Keratinocyte (primary cell): ENCODE results near the gene CDH15.

Experiments used
- EZH2 ChIP-seq: IDR thresholded peaks from one replicate; pipeline ENCODE4 v1.6.1; 2012; ENCODE audit warnings: inconsistent platforms, mild to moderate bottlenecking, low read length, moderate library complexity
- TF ChIP-seq, protein P1 (sequence below), 3 experiments: IDR thresholded peaks in 1 of 3; conservative IDR thresholded peaks in 1 of 3; optimal IDR thresholded peaks in 1 of 3; 2 replicates in 2 of 3; 3 replicates in 1 of 3; pipeline versions ENCODE3 to v1.5.1; 2011; ENCODE audit warnings: low read length in 3 of 3, mild to moderate bottlenecking in 3 of 3, moderate library complexity in 2 of 3, control low read depth in 1 of 3, inconsistent platforms in 1 of 3; ENCODE audit not compliant: insufficient read depth in 2 of 3; ENCODE audit errors: extremely low read depth in 1 of 3

GRCh38 chr16:89219365-89219764 lies 47.8 kb downstream of the CDH15 start:
- TF ChIP-seq, protein P1, sequence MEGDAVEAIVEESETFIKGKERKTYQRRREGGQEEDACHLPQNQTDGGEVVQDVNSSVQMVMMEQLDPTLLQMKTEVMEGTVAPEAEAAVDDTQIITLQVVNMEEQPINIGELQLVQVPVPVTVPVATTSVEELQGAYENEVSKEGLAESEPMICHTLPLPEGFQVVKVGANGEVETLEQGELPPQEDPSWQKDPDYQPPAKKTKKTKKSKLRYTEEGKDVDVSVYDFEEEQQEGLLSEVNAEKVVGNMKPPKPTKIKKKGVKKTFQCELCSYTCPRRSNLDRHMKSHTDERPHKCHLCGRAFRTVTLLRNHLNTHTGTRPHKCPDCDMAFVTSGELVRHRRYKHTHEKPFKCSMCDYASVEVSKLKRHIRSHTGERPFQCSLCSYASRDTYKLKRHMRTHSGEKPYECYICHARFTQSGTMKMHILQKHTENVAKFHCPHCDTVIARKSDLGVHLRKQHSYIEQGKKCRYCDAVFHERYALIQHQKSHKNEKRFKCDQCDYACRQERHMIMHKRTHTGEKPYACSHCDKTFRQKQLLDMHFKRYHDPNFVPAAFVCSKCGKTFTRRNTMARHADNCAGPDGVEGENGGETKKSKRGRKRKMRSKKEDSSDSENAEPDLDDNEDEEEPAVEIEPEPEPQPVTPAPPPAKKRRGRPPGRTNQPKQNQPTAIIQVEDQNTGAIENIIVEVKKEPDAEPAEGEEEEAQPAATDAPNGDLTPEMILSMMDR (optimal IDR thresholded peaks at IDR 0.05 in 1 of 3, IDR thresholded peaks at IDR 0.05 in 1 of 3, conservative IDR thresholded peaks at IDR 0.05 in 1 of 3; ENCODE audit: extremely low read depth in 1 of 3, insufficient read depth in 2 of 3, low read length in 3 of 3), result no peak
- TF ChIP-seq EZH2, result no peak
